ENCODE results near the gene YBX3. TPM values are rescaled to one million over a fixed set of nuclear protein-coding genes. Genes with fewer than 3 reads are reported as not detected.

YBX3 gene
- total RNA-seq, 1 donor from 2014 or later = 196 TPM

GRCh38 chr12:10654003-10654402, 69.1 kb downstream of the YBX3 start:
- peaks cover 6% of the 10 kb centered on the region for H3K9me3 Mint-ChIP-seq
- H3K4me3 Mint-ChIP-seq = no peak overlapping the region

GRCh38 chr12:10652192-10652591, 70.9 kb downstream of the YBX3 start:
- Mint-ChIP-seq H3K36me3 (peaks cover 4% of the 10 kb centered on the region), H3K4me1 (ENCODE audit: unreplicated experiment) (no peaks in the 10 kb centered on the region), H3K27me3 (no peaks in the 10 kb centered on the region), H3K4me3 (no peak overlapping the region), H3K9me3 (peaks cover 13% of the 10 kb centered on the region), H3K27ac (no peak overlapping the region)
- no peak for DNase-seq (ENCODE audit: extremely low spot score, unreplicated experiment)
- TF ChIP-seq CTCF (conservative IDR thresholded peaks at IDR 0.05) = no peak

More at GRCh38 chr12:10654003-10654402, 69.1 kb downstream of the YBX3 start:
- DNase-seq (ENCODE audit: extremely low spot score, unreplicated experiment) = no peak
- no peak for TF ChIP-seq CTCF (conservative IDR thresholded peaks at IDR 0.05)
- no peaks in the 10 kb centered on the region for H3K4me1 Mint-ChIP-seq (ENCODE audit: unreplicated experiment)
- H3K27ac Mint-ChIP-seq = no peak overlapping the region
- H3K36me3 Mint-ChIP-seq = no peaks in the 10 kb centered on the region
- H3K27me3 Mint-ChIP-seq = no peaks in the 10 kb centered on the region

Other genes with a start within 250 kb of the YBX3 start
- 0.80 and 0.90 TPM in 2 replicates for gene EIF2S3B, start 217.4 kb downstream of the YBX3 start, total RNA-seq (ENCODE audit: low replicate concordance)
- gene MAGOHB, start 109.7 kb downstream of the YBX3 start, total RNA-seq (ENCODE audit: low replicate concordance) = 39.6 and 57.6 TPM in 2 replicates
- 0.68 and 8.9 TPM in 2 replicates for gene STYK1, start 49.3 kb downstream of the YBX3 start, total RNA-seq (ENCODE audit: low replicate concordance)
- not detected in 2 replicates for gene TAS2R7, start 79.3 kb upstream of the YBX3 start, total RNA-seq (ENCODE audit: low replicate concordance)
- gene TAS2R8, start 84.0 kb upstream of the YBX3 start, total RNA-seq (ENCODE audit: low replicate concordance) = not detected in 2 replicates
- not detected in 2 replicates for gene TAS2R9, start 86.8 kb upstream of the YBX3 start, total RNA-seq (ENCODE audit: low replicate concordance)
- 0.36 and 1.7 TPM in 2 replicates for gene TAS2R10, start 103.0 kb upstream of the YBX3 start, total RNA-seq (ENCODE audit: low replicate concordance)
- 2.5 and 3.8 TPM in 2 replicates for gene PRR4, start 126.2 kb upstream of the YBX3 start, total RNA-seq (ENCODE audit: low replicate concordance)
- gene PRH1, start 160.9 kb upstream of the YBX3 start, total RNA-seq (ENCODE audit: low replicate concordance) = 15.7 and 16.8 TPM in 2 replicates
- gene TAS2R13, start 186.2 kb upstream of the YBX3 start, total RNA-seq (ENCODE audit: low replicate concordance) = 0.79 and 1.3 TPM in 2 replicates
- gene PRH2, start 205.9 kb upstream of the YBX3 start, total RNA-seq (ENCODE audit: low replicate concordance) = not detected in 2 replicates
- gene TAS2R14, start 215.9 kb upstream of the YBX3 start, total RNA-seq (ENCODE audit: low replicate concordance) = 2.7 and 2.8 TPM in 2 replicates